HEK293T (cell line): Measurements from ENCODE around the gene ZBTB4.
A peak's percentile ranks its signal among the peaks of the same experiment; 100 is the strongest.
"Not testable (repeated sequence)": the region's sequence is repeated elsewhere in the genome, so short reads cannot be mapped to it uniquely, and the experiment has no call there.

Experiments
- CTCF ChIA-PET: fragments of 350-600 bp; formaldehyde crosslinking; extraction: SDS; loops from one replicate; lab custom pipeline; 2021; ENCODE audit warnings: antibody characterized with exemption, inconsistent platforms; lab: Yijun Ruan, JAX
- POLR2A ChIA-PET: fragments of 350-600 bp; formaldehyde crosslinking; extraction: SDS; loops from one replicate; lab custom pipeline; 2020; ENCODE audit warnings: antibody characterized with exemption, inconsistent platforms; lab: Yijun Ruan, JAX
- DNase-seq: peaks from one replicate; pipeline ENCODE4 v3.0.0; 2012; ENCODE audit warnings: mixed read lengths; ENCODE audit errors: extremely low spot score
- ARNT ChIP-seq: fragments of 450-650 bp; IDR thresholded peaks from 2 replicates; pipeline ENCODE4 v1.6.1; 2017; ENCODE audit warnings: mild to moderate bottlenecking
- BHLHE40 ChIP-seq: fragments of 450-650 bp; IDR thresholded peaks from 2 replicates; pipeline ENCODE4 v1.6.1; 2016; ENCODE audit warnings: mild to moderate bottlenecking, moderate library complexity, borderline replicate concordance
- CTBP1 ChIP-seq: fragments of 450-650 bp; IDR thresholded peaks from 2 replicates; pipeline ENCODE4 v1.6.1; 2016; ENCODE audit warnings: borderline replicate concordance
- ELF4 ChIP-seq: fragments of 450-650 bp; IDR thresholded peaks from 2 replicates; pipeline ENCODE4 v1.6.1; 2017; ENCODE audit warnings: antibody characterized with exemption
- FOXA1 ChIP-seq: fragments of 450-650 bp; IDR thresholded peaks from 2 replicates; pipeline ENCODE4 v1.6.1; 2016; ENCODE audit warnings: mild to moderate bottlenecking
- FOXK2 ChIP-seq: fragments of 450-650 bp; IDR thresholded peaks from 2 replicates; pipeline ENCODE4 v1.6.1; 2016; ENCODE audit warnings: mild to moderate bottlenecking
- FOXM1 ChIP-seq: fragments of 450-650 bp; IDR thresholded peaks from 2 replicates; pipeline ENCODE4 v1.6.1; 2017; ENCODE audit warnings: mild to moderate bottlenecking, borderline replicate concordance
- HDGF ChIP-seq: fragments of 450-650 bp; IDR thresholded peaks from 2 replicates; pipeline ENCODE4 v1.6.1; 2017; ENCODE audit warnings: antibody characterized with exemption, borderline replicate concordance
- L3MBTL2 ChIP-seq: fragments of 450-650 bp; conservative IDR thresholded peaks from 2 replicates; pipeline ENCODE4 v1.6.1; 2016; ENCODE audit warnings: mild to moderate bottlenecking
- LEF1 ChIP-seq: fragments of 450-650 bp; IDR thresholded peaks from 2 replicates; pipeline ENCODE4 v1.6.1; 2017; ENCODE audit warnings: mild to moderate bottlenecking, borderline replicate concordance
- NFRKB ChIP-seq: fragments of 450-650 bp; IDR thresholded peaks from 2 replicates; pipeline ENCODE4 v1.6.1; 2016; ENCODE audit warnings: mild to moderate bottlenecking, moderate library complexity
- SP1 ChIP-seq: fragments of 450-650 bp; IDR thresholded peaks from 2 replicates; pipeline ENCODE4 v1.6.1; 2017
- SUZ12 ChIP-seq: fragments of 450-650 bp; IDR thresholded peaks from 2 replicates; pipeline ENCODE4 v1.6.1; 2016; ENCODE audit warnings: mild to moderate bottlenecking
- TARDBP ChIP-seq: fragments of 450-650 bp; IDR thresholded peaks from 2 replicates; pipeline ENCODE4 v1.6.1; 2016
- ZNF384 ChIP-seq: fragments of 450-650 bp; IDR thresholded peaks from 2 replicates; pipeline ENCODE4 v1.6.1; 2016
- TF ChIP-seq, protein P1 (sequence below): fragments of 450-650 bp; IDR thresholded peaks from 2 replicates; pipeline ENCODE4 v1.6.1; 2016

ZBTB4 gene

DNA sequence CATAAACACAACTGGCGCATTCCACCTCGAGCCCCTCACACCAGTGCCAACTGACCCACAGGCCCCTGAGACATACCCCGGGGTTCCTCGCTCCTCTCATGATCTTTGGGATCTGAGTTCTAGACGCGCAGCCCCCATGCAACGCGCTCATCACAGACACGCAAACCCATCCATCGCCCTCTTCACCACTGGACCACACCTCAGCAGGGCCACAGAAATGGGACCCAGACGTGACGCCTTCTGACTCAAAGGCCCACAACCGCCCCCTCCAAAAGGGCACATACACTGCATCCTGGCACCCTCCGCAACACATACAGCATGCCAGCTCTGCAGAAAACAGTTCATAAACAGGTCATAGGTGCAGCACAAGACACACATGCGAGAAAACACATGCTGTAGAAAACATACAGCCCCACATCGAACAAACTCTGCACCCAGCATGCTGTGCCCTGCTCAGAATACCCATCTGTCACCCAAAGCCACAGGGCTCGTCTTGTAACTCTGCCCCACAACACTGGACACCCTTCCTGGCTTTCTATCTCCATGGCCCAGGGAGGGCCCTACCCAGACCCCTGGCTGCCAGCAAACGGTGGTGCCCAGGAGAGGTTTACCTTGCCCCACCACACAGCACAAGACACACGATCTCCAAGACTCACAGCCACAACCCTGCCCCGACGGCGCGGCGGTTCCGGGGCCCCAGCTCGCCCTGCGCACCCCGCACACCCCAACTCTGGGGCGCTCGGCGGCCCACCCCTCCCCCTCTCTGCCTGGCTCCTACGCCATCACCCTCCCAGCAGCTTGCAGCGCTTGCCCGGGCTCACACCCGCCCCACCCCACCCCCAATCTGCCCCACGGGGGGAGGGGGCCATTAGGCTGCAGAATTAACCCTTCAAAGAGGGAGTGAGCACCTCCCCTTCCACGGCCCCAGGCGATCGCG, 887 bp downstream of the ZBTB4 start:
- no peak for TF ChIP-seq NFRKB
- no peak for TF ChIP-seq ZNF384
- no peak for TF ChIP-seq FOXK2
- no peak for TF ChIP-seq SP1
- no peak for TF ChIP-seq TARDBP
- TF ChIP-seq ELF4: no peak
- no peak for TF ChIP-seq BHLHE40
- no peak for TF ChIP-seq SUZ12
- TF ChIP-seq L3MBTL2: no peak
- no peak for TF ChIP-seq HDGF
- TF ChIP-seq, protein P1, sequence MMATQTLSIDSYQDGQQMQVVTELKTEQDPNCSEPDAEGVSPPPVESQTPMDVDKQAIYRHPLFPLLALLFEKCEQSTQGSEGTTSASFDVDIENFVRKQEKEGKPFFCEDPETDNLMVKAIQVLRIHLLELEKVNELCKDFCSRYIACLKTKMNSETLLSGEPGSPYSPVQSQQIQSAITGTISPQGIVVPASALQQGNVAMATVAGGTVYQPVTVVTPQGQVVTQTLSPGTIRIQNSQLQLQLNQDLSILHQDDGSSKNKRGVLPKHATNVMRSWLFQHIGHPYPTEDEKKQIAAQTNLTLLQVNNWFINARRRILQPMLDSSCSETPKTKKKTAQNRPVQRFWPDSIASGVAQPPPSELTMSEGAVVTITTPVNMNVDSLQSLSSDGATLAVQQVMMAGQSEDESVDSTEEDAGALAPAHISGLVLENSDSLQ: no peak
- CTCF ChIA-PET: no interaction called here
- DNase-seq: no peak
- POLR2A ChIA-PET: interaction anchor here (1.0 to 8.2 kb wide), 4 partner anchors 34 to 224 kb away, joined by 3 to 55 read pairs (median 4); partner anchors contain the start of genes CHRNB1, FGF11 and TMEM102

DNA sequence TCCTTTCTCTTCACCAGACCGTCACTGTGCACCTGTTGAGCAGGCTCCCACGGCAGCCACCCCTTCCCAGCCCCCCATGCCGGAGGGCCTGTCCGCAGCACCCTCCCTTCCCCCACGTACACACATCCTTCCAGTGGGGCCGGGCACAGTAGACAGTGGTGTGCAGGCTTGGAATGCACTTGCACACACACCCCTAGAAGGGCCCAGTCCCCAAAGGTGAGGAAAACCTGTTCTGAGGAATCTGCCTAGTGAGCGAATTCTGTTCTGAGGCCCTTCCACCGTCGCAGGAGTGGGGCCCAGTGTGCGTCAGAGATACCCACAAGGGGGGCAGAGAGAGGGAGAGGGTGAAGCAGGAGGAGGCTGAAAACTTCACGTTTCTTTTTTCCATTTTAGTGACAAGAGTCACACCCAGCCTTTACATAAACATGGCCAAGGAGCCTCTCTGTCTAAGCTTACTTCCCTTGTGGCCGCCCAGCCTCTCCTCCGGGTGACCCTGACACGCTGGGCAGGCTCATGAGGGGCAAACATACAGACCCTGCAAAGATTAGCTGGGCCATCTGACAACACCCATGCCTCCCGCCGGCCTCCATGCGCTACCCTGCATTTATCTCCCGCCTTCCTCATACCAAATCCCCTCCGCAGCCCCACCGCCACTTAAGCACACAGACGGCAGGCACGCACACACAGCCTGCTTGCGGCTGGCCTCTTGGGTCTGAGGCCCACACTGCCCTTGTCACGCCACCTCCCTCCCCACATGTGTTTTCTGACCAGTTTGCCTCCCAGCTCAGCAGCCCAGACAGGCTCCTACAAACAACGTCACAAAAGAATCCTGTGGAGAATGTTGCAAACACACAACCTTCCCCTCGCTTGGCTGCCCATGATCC, 1.8 kb downstream of the ZBTB4 start:
- CTCF ChIA-PET: no interaction called here

GRCh38 chr17:7476951-7477350, 2.5 kb downstream of the ZBTB4 start:
- POLR2A ChIA-PET: interaction anchor here (1.1 to 8.2 kb wide), 3 partner anchors 9 to 39 kb away, joined by 5 to 55 read pairs (median 7); partner anchors contain the start of genes CHRNB1, FGF11 and TMEM102
- CTCF ChIA-PET: no interaction called here
- TF ChIP-seq SP1 (no peak), BHLHE40 (no peak)
- TF ChIP-seq, protein P1: no peak
- DNase-seq: no peak

More for the DNA sequence above, 1.8 kb downstream of the ZBTB4 start:
- POLR2A ChIA-PET: interaction anchor here (1.1 to 8.2 kb wide), 3 partner anchors 9 to 39 kb away, joined by 5 to 55 read pairs (median 7); partner anchors contain the start of genes CHRNB1, FGF11 and TMEM102
- TF ChIP-seq L3MBTL2: 0 out of 2 replicates have a peak, but pooled peaks have one; percentile 50
- TF ChIP-seq, protein P1: peak; percentile 25; the same call in 1 of the 2 replicates
- no peak for TF ChIP-seq HDGF
- TF ChIP-seq FOXM1: no peak
- TF ChIP-seq SUZ12: no peak
- no peak for TF ChIP-seq ARNT
- no peak for TF ChIP-seq NFRKB
- DNase-seq: no peak

DNA sequence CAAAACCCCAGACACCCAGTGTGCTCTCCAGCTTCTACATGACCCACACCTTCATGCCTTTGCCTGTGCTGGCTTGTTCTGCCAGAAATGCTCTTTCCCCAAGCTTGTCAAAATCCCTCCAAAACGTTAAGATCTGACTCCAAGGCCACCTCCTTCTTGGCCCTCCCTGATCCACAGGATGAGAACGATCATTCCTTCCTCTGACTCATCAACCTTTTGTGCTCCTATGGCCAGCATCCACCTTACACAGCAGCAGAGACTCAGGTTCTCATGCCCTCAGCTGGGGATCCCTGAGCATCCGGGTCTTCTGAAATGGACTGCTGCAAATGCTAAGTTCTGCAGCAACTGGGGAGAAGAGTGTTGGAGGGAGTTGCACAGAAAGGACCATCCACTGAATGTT, 2.9 kb downstream of the ZBTB4 start:
- DNase-seq: no peak
- ChIA-PET POLR2A (interaction anchor here (1.1 to 8.2 kb wide), 3 partner anchors 10 to 38 kb away, joined by 4 to 55 read pairs (median 7); partner anchors contain the start of genes FGF11 and TMEM102), CTCF (no interaction called here)
- TF ChIP-seq FOXA1 (no peak), NFRKB (no peak), FOXM1 (no peak), ELF4 (no peak), LEF1 (no peak), CTBP1 (no peak), SP1 (no peak), ZNF384 (no peak), FOXK2 (no peak), HDGF (no peak), TARDBP (no peak)

- no peak for DNase-seq
- POLR2A ChIA-PET: interaction anchor here (0.7 to 8.2 kb wide), 4 partner anchors 9 to 85 kb away, joined by 3 to 55 read pairs (median 6); partner anchors contain the start of genes FGF11 and TMEM102
- TF ChIP-seq NFRKB (no peak), ELF4 (no peak), BHLHE40 (no peak), TARDBP (no peak), SP1 (no peak), FOXA1 (no peak), FOXM1 (no peak), ZNF384 (no peak), LEF1 (no peak), FOXK2 (no peak), SUZ12 (no peak), CTBP1 (no peak)
- TF ChIP-seq, protein P1: no peak
Measured at GRCh38 chr17:7475764-7476422, 3.5 kb downstream of the ZBTB4 start.

GRCh38 chr17:7474767-7475166, 4.7 kb downstream of the ZBTB4 start:
- CTCF ChIA-PET, DNase-seq: not testable (repeated sequence)
- POLR2A ChIA-PET: interaction anchor here (8.2 kb wide), 1 partner anchor 36 kb away, joined by 55 read pairs; the partner anchor contains the start of genes FGF11 and TMEM102

More at GRCh38 chr17:7475764-7476422, 3.5 kb downstream of the ZBTB4 start:
- CTCF ChIA-PET: no interaction called here
